Esophagus muscularis mucosa (tissue), 4 donors: ENCODE results near the gene OBP2B.

Experiments used
- CTCF ChIP-seq, 3 experiments: fragments of 200-600 bp in 2 of 3; fragments of 450-650 bp in 1 of 3; sonication (generic) in 2 of 3; IDR thresholded peaks; one replicate each; pipeline ENCODE4 v1.5.1; 2017 to 2019; ENCODE audit warnings: antibody characterized with exemption in 3 of 3, mild to moderate bottlenecking in 2 of 3, moderate library complexity in 1 of 3
- EP300 ChIP-seq: sonication (generic); formaldehyde crosslinking; IDR thresholded peaks from one replicate; pipeline ENCODE4 v1.6.1; 2017; ENCODE audit warnings: antibody characterized with exemption
- POLR2A ChIP-seq: fragments of 450-650 bp; IDR thresholded peaks from one replicate; pipeline ENCODE4 v1.6.1; 2017; ENCODE audit warnings: antibody characterized with exemption, moderate library complexity, mild to moderate bottlenecking, low read depth
- POLR2AphosphoS5 ChIP-seq, 2 donors: sonication (generic); formaldehyde crosslinking; IDR thresholded peaks; one replicate each; pipeline ENCODE4 v1.6.1; 2017; ENCODE audit warnings: antibody characterized with exemption in 2 of 2

- TF ChIP-seq CTCF (IDR thresholded peaks at IDR 0.05) = no peak
- TF ChIP-seq POLR2A = no peak
- peak; percentile 8 to 45 for TF ChIP-seq POLR2AphosphoS5 (IDR thresholded peaks at IDR 0.05)
- no peak for TF ChIP-seq EP300
Observed at GRCh38 chr9:133257465-133257956, 48.5 kb upstream of the OBP2B start.
